HG02852 (cell line): ENCODE measurements around the gene PAX7.
"Not testable (repeated sequence)": the region's sequence is repeated elsewhere in the genome, so short reads cannot be mapped to it uniquely, and the experiment has no call there.

Source experiments
- ATAC-seq: cut with Tn5 transposase; IDR thresholded peaks from one replicate; pipeline ENCODE4 v1.9.1; 2021; ENCODE audit warnings: mild to moderate bottlenecking, moderate library complexity; ENCODE audit not compliant: unreplicated experiment

The PAX7 gene

DNA sequence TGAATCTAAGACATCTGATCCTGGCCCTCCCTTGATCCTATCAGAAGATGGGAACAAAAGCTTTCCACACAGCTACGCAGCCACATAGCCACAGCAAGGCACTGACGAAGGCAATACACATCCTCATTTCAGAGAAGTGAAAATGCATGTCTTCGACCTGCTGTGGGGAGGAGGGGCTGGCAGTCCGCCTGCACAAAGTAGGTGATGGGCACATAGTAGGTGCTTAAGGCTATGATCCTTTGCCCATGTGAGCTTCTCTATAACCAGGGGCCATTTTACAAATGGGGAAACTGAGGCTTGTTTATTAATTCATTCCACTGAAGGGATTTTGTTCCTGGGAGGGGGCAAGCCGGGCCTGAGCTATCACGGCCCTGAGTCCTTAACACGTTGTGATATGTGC lies 94.2 kb downstream of the PAX7 start:
- ATAC-seq, result no peak

DNA sequence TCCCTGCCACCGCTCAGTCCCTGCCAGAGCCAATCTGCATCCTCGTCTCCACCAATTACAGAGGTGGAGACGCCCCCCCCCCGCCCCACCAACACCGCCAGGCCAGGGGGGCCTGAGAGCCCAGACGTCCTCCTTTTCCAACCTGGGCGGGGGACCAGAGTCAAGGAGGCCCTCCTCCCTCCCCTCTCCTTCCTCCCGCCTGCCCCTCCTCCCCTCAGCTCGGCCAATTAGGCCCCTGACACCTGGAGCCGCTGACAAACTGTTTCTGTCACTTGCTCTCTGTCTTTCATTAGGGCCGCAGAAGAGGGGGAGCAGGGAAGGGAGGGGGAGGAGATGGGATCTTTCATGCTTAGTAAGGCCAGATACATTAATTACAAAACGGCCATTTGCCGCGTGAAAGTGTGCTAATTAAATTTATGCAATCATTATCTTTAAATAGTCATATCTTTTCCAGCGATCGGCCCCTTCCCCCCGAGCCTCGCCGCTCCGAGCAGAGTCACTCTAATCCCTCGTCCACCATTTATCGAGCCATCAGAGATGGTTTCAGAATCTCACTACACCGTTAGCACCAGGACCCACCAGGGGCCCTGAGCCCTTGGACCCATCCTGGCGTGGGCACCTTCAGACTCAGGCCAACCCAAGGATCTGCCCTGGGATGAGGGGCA lies 94.7 kb downstream of the PAX7 start:
- no peak for ATAC-seq

DNA sequence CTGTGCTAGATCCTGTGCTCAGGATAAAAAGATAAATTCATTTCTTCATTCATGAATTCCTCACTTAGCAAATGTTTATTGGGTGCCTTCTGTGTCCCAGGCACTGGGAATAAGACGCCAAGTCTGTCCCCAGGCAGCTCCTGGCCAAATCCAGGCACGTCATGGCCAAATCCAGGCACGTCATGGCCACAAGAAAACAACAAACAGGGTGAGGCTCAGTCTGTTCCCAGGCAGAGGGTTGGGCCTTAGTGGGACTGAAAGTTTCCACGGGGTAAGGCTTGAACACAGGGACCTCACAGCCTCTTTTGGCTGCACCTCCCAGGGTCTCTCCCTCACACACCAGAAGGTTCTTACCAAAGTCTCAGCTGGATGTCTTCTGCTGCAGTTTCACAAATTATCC lies 95.7 kb downstream of the PAX7 start:
- no peak for ATAC-seq

DNA sequence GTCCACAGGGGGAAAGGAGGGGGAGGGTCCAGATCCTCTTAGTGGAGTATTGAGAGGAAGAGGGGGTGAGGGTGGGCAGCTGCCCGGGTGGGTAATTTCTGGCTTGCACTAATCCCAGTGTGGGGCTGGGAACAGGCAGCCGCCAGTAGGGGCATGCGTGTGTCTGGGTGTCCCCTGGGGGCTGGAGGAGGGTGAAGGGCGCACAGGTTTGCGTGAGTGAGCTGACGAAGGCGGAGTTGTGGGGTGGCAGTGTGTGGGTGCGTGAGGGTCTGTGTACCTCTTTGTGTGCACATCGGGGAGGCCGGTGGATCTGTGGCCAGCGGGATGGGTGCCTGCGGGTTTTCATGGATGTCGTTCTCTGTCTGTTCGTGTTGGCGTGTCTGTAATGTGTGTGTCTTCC lies 97.3 kb downstream of the PAX7 start:
- no peak for ATAC-seq

DNA sequence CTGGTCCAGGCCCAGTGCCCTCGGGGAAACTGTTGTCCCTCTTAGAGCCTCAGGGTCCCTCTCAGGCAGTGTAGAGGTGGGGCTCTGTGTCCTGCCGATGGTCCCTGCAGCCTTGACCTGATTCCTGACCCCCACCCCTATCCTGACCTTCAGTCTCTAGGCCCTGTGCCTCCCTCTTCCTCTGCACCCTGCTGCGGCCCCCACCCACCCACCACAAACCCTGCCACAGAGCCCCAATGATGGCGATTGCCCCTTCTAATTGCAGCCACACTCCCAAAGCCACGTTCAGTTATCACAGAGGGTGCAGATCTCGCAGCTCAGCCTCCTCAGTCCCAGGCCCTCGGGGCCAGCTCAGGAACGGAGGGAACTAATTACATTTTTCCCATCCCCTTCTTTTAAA lies 99.7 kb downstream of the PAX7 start:
- no peak for ATAC-seq

DNA sequence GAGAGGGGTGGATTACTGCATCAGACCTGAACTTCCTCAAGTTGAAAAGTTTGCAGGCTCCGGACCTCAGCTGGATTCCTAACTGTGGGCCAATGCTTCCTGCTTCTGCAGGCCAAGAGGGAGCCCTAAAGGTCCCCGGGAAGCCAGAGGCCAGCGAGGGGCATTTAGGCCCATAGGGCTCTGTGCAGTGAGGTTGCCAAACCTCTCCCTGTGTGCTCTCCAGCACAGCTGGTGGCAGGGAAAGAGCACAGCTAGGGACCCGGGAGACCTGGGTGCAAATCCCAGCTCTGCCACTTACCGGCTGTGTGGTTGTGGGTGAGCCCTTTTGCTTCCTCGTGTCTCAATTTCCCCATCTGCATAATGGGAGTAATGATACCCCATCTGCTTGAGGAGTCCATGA lies 100.5 kb downstream of the PAX7 start:
- ATAC-seq, result no peak

DNA sequence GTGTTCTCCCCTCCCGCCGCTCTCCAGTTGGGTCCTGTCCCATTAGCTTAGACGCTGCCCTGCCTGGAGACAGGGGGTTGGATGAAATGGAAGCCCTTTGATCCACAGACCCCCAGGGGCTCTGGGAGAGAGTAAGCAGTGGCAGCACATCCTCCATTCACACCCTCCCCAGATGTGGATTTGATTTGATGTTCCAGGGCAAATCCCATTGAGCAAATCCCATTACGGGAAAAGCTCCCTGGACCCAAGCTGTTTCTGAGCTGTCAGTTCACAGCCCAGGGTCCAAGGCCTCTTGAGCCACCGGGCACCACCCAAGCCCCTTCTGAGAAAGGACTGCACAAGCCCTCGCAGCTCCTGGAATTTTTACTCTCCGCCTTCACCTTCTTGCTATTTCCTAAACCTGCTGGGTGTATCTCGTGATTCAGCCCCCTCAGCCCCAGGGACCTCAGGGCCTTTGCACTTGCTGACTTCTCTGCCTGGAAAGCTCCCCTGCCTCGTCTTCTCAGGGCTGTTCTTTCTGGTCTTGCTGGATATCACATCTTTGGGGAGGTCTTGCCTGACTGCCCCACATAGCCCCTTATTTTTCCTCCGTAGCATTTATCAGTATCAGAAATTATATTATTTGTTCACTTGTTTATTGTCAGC lies 101.1 kb downstream of the PAX7 start:
- ATAC-seq, result no peak

DNA sequence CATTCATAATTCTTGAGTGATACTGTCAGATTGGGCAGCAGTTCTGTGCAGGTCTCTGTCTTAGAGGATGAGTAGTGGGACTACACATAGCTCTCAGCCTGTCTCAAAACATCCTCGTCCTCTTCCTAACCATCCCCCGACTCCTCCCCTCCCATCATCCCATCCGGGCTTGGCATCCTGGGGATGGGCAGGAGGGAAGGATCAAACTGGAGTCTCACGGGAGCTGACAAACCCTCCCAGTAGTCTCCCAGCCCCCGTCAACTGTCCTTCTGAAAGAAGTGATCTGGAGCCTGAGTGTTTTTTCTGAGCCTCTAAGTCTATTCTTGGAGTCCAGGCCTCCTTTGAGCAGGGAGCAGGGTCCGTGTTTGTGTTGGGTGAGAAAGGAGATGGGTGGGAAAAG lies 102.0 kb downstream of the PAX7 start:
- ATAC-seq, result no peak

DNA sequence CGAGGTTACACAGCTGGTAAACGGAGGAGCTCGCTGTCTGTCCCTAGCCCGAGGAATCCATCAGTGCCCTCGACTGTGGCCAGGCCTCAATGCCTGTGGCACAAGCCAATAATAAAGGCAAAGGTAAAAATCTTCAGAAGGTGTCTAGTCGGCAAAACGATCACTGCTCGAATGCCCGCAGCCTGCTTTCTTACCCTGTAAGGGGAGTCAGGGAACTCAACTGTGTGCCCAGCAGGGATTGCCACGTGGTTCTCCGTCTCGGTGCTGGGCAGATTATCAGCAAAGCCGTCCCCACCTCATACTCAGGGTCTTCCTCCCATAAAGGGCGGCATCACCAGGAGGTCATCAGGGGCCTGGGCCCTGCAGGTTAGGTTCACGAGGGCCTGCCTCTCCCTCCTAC lies 103.4 kb downstream of the PAX7 start:
- ATAC-seq, result no peak

DNA sequence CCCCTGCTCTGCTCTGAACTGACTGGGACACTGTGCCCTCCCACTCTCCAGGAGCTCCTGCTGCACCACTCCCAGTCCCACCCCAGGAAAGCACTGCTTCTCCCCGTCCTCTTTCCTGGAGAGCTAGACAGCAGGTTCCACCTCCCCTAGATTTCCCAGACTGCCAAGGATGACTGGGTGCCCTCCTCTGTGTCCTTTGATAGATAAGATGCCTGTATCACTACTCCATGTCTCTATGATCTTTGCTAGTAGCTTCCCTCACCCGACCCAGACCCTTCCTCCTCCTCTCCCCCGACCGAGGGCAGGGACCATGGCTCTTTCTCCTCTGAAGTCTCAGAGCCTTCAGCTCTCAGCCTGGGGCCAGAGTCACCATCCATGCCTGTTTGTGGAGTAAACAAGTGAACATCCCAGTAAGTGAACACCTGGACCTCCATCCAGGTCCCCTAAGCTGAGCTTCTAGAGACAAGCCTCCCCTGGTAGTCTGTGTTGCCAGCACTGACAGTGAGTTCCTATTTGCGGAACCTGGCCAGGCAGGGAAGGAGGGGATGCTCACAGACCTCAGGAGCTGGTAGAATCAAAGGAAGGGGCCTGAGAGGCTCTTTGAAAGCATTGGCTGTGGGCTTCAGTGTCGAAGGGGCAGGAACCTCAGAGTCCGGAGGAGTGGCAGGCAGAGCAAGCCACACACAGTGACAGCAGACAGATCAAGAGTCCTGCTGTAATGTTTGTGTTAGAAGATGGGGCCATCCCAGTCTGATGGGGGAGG lies 104.0 kb downstream of the PAX7 start:
- ATAC-seq, result no peak

DNA sequence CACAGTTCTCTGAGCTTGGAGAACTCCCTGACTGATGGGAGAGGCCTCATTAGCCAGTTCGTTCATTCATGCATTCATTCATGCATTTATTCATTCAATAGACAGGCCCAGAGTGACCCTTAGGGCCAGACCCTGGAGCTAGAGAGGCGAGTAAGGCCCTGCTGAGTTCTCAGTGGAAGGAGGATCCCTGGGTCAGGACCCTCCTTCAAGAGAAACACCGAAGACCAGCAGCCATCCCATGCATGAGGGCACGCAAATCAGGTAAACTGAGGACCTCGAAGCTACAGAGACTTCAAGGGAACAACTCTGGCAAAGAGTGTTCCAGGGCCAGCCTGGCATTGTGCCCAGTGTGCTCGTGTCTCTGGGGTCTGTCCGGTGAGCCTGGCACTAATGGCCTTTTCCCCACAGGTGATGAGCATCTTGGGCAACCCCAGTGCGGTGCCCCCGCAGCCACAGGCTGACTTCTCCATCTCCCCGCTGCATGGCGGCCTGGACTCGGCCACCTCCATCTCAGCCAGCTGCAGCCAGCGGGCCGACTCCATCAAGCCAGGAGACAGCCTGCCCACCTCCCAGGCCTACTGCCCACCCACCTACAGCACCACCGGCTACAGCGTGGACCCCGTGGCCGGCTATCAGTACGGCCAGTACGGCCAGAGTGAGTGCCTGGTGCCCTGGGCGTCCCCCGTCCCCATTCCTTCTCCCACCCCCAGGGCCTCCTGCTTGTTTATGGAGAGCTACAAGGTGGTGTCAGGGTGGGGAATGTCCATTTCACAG lies 104.8 kb downstream of the PAX7 start:
- ATAC-seq, result no peak

DNA sequence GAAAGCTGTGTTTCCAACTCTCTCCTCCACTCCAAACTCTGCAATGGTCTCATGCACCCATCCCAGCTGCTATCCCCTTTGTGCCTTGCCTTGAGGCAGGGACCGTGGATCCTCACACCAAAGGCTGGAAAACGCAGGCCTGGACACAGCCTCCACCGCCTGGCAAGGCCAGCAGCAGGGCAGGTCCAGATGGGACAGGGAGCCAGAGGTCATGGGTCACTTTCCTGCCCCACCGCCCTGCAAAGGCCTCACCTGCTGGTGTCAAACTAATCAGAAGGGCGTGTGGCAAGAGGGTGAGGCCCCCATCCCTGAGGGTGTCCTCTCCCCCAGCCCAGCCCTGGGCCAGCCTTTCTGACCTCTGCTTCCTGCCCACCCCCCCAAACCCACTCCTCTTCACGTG lies 106.3 kb downstream of the PAX7 start:
- no peak for ATAC-seq

DNA sequence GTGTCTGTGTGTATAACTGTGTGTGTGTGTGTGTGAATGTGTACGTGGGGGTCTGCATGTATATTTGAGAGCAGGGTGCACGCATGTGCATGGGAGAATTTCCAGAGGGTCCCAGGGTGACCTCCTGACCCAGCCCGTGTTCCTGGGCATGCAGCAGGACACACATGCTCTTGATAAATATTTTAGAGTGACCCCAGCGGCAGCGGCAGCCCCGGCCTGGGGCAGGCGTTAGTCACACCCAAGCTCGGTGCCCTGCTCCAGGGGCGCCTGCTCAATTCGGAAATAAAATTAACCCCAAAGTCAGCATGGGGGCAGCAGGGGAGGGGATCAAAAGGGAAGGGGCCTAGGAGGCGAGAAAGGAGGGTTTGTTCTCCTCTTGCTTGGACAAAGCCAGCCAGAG lies 107.5 kb downstream of the PAX7 start:
- ATAC-seq, result no peak

DNA sequence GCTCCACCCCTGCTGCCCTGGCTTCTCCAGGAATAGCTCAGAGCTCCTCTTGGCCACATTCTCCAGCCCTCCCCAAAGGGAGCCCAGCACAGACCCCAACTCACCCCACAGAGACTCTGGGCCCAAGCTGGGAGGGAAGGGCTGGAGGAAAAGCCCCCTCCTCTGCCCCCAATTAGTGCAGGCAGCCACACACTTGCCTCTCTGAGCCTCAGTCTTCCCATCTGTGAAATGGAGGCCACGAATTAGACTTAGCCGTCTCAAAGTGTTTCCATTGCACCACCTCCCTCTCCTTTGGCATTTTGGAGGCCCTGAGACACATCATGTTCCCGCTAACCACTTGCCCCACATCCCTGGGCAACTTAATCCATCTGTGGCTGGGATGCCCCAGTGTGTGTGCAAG lies 108.0 kb downstream of the PAX7 start:
- ATAC-seq, result no peak

DNA sequence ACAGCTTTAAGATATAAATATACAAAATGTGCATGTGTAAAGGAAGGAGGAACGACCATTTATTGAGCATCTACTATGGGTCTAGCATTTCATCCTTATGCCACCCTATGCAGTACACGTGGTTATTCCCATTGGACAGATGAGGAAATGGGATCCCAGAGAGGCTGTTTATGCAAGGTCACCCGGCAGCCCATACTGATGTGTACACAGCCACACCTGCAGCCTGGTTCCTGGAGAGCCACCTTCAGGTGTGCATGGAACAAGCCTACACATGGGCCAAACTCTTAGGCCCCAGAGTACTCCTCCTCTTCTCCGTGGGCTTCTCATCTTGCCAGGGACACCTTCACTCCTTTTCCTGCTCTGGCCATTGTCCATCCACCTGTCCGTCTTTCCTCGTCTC lies 108.8 kb downstream of the PAX7 start:
- ATAC-seq, result no peak

DNA sequence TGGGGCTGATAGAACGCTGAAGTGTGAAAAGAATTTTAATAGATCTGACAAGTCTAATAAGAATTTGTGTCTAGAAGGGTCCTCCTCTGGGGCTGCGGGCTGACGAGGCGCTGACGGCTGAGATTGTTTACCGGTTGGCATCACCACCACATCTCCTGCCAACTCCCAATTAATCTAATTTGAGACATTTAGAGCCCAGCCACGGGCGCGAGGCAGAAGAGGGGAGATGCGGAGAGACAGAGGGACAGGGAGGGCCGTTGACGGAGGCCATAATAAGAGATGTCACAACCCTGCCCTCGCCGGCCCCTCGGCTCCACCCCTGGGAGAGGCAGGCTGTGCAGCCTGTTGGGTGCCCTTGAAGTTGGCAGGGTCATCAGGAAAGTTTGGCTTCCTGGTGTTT lies 109.3 kb downstream of the PAX7 start:
- no peak for ATAC-seq

DNA sequence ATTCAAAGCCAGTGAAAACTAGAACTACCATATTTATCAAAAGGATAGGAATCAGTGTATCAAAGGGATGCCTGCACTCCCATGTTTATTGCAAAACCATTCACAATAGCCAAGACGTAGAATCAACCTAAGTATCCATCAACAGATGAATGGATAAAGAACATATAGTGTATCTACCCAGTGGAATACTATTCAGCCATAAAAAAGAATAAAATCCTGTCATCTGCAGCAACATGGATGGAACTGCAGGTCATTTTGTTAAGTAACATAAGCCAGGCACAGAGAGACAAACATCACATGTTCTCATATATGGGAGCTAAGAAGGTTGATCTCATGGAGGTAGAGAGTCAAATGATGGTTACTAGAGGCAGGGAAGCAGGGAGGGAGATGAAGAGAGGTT lies 110.0 kb downstream of the PAX7 start:
- no peak for ATAC-seq

DNA sequence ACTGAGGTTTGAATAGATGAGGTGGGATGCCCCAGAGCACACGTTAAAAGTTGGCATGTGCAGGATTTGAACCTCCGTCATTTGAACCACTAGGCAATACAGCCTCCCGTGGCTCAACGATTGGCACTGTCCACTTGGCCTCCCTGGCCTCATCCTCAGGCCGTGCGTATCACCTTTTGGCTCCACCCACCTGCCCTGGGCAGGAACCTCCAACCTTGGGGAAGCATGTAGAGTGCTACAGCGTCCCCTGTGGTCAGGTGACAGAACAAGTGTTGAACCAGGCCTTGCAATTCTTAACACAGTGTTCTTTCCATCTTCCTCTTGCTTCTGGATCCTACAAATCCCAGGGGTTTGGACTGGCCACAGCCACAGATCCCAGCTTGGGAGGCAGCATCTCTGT lies 112.6 kb downstream of the PAX7 start:
- no peak for ATAC-seq

DNA sequence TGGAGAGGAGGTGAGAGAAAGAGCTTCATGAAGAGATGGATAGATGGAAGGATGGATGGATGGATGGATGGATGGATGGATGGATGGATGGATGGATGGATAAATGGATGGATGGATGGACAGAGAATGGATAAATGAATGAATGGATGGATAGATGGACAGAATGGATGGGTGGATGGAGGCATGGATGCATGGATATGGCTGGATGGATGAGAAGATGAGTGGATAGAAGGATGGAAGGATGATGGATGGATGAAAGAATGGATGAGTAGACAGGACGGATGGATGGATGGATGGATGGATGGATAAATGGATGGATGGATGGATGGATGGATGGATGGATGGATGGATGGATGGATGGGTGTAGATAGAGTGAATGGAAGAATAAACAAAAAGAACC lies 113.7 kb downstream of the PAX7 start:
- ATAC-seq, result not testable (repeated sequence)

DNA sequence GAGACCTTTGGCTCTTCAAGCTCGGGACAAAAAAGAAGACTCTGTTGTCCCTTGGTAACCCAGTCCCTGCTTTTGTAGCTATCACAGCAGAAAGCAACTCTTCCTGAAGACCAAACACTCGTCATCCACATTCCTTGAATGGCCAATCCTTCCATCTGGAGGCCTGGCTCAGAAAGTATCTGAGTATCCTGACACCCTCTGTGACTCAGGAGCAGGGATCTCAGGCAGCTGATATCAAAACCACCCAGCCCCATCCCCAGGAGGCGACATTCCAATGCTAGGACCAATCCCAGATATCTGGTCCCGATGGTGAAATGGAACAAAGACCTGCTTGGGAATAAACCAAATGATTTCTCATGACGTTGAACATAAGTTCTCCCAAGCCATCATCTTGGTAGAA lies 116.3 kb downstream of the PAX7 start:
- no peak for ATAC-seq

DNA sequence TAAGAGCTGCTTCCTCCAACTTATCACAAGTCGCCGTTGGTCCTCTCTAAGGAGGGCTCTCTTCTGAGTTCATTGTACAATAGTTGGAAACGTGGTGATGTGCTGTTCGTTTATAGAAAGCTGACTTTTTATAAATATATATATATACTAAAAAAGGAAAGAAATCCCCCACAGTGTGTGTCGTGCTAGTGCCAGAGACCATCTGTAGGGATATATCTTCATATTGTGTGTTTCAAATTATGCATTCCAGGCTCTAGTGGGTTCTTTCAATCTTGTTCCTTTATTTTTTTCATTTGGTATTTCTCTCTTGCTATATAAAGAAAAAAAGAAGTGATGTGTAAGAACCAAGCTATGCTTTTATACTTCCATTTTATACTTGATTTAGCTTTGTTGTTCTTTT lies 117.0 kb downstream of the PAX7 start:
- no peak for ATAC-seq

DNA sequence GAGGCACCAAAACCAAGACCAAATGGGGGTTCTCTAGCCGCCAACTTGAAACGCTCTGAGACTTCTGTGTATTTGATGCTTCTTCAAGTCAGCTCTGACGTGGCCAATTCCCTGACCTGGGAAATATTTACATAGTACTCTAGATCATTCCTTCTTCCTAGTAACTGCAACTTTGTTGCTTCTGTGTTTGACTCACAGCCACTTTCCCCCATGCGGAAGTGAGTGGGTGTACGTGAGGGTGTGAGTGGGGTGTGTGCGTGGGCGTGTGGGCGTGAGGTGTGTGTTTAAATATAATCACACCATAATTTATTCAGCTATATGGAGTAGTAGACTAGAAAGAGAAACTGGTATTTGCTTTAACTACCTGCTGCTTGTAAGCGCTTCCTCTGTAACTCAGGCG lies 117.8 kb downstream of the PAX7 start:
- no peak for ATAC-seq
